GM18867 (cell line): ENCODE results near the gene BUB1.
A peak's percentile ranks its signal among the peaks of the same experiment; 100 is the strongest.
"Not testable (repeated sequence)": the region's sequence is repeated elsewhere in the genome, so short reads cannot be mapped to it uniquely, and the experiment has no call there.

Experiments used
- ATAC-seq: cut with Tn5 transposase; IDR thresholded peaks from one replicate; pipeline ENCODE4 v1.9.1; 2021; ENCODE audit warnings: mild to moderate bottlenecking, moderate library complexity; ENCODE audit not compliant: unreplicated experiment

The BUB1 gene

GRCh38 chr2:110659248-110659647, 18.6 kb downstream of the BUB1 start:
- ATAC-seq: no peak

GRCh38 chr2:110657724-110658305, 20.0 kb downstream of the BUB1 start:
- ATAC-seq: no peak

GRCh38 chr2:110655701-110656100, 22.2 kb downstream of the BUB1 start:
- no peak for ATAC-seq

GRCh38 chr2:110653861-110654260, 24.0 kb downstream of the BUB1 start:
- ATAC-seq: no peak

GRCh38 chr2:110650346-110650745, 27.5 kb downstream of the BUB1 start:
- no peak for ATAC-seq

- ATAC-seq: no peak
These were observed 30.1 kb downstream of the BUB1 start for GRCh38 chr2:110647777-110648176.

GRCh38 chr2:110645616-110646015, 32.2 kb downstream of the BUB1 start:
- no peak for ATAC-seq

GRCh38 chr2:110644357-110644756, 33.5 kb downstream of the BUB1 start:
- no peak for ATAC-seq

GRCh38 chr2:110642360-110642759, 35.5 kb downstream of the BUB1 start:
- no peak for ATAC-seq

GRCh38 chr2:110639972-110640371, 37.9 kb downstream of the BUB1 start:
- ATAC-seq: no peak

- ATAC-seq: no peak
These were observed 38.7 kb downstream of the BUB1 start for GRCh38 chr2:110638952-110639695.

GRCh38 chr2:110638004-110638403, 39.9 kb downstream of the BUB1 start:
- ATAC-seq: no peak

GRCh38 chr2:110637093-110637492, 40.8 kb downstream of the BUB1 start:
- ATAC-seq: no peak

- ATAC-seq: not testable (repeated sequence)
These were observed 41.8 kb downstream of the BUB1 start for GRCh38 chr2:110635949-110636628.

GRCh38 chr2:110627348-110627747, 50.5 kb downstream of the BUB1 start:
- not testable (repeated sequence) for ATAC-seq

- not testable (repeated sequence) for ATAC-seq
These were observed 58.4 kb downstream of the BUB1 start for GRCh38 chr2:110619326-110619939.

GRCh38 chr2:110613927-110614326, 63.9 kb downstream of the BUB1 start:
- ATAC-seq: not testable (repeated sequence)

- peak; percentile 34 for ATAC-seq
These were observed 67.1 kb downstream of the BUB1 start for GRCh38 chr2:110610613-110611250.

GRCh38 chr2:110609843-110610612, 67.8 kb downstream of the BUB1 start:
- peak; percentile 33 for ATAC-seq

- ATAC-seq: not testable (repeated sequence)
These were observed 68.9 kb downstream of the BUB1 start for GRCh38 chr2:110608788-110609502.
